IPS-18a (cell line): ENCODE results near the gene NRXN3.

Experiments used
- H3K27ac ChIP-seq: one replicate; pipeline ENCODE4 v1.5.1; 2013; ENCODE audit warnings: low read length
- H3K27me3 ChIP-seq: one replicate; pipeline ENCODE4 v1.6.1; 2013; ENCODE audit warnings: mild to moderate bottlenecking, low read length; ENCODE audit not compliant: control insufficient read depth, insufficient read depth
- H3K36me3 ChIP-seq: one replicate; pipeline ENCODE4 v1.6.1; 2013; ENCODE audit warnings: low read depth, low read length; ENCODE audit not compliant: control insufficient read depth
- H3K4me1 ChIP-seq: one replicate; pipeline ENCODE4 v1.6.1; 2013; ENCODE audit warnings: low read depth, low read length; ENCODE audit not compliant: control insufficient read depth
- H3K4me3 ChIP-seq: one replicate; pipeline ENCODE4 v1.5.1; 2013; ENCODE audit warnings: low read length
- H3K9ac ChIP-seq: one replicate; pipeline ENCODE4 v1.6.1; 2013; ENCODE audit warnings: mild to moderate bottlenecking, low read length, moderate library complexity
- H3K9me3 ChIP-seq: one replicate; pipeline ENCODE4 v1.6.1; 2013; ENCODE audit warnings: low read depth, low read length; ENCODE audit not compliant: control insufficient read depth

Gene NRXN3

DNA sequence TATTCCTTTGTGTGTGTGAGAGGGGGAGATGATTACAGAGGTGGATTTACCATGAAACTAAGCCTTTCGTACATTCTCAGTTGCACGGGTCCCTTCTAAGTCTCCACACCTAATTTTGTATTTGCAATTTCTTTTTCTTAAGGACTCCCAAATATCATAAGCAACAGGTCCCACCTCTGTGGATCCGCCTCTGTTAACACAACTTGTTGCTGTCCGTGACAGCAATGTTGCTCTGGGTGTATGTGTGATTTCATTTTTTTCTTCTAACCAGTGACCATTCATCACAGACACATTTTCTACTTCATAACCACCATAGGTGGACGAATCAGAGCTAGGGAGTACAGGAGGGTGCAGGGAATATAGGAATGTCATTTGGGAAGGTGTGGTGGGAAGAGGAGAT, 81.1 kb downstream of the NRXN3 start:
- Histone ChIP-seq H3K9ac (no peak overlapping the region), H3K4me3 (no peak overlapping the region), H3K27ac (no peak overlapping the region), H3K36me3 (no peaks in the 10 kb centered on the region), H3K4me1 (peaks cover 8% of the 10 kb centered on the region), H3K27me3 (no peaks in the 10 kb centered on the region), H3K9me3 (no peaks in the 10 kb centered on the region)

DNA sequence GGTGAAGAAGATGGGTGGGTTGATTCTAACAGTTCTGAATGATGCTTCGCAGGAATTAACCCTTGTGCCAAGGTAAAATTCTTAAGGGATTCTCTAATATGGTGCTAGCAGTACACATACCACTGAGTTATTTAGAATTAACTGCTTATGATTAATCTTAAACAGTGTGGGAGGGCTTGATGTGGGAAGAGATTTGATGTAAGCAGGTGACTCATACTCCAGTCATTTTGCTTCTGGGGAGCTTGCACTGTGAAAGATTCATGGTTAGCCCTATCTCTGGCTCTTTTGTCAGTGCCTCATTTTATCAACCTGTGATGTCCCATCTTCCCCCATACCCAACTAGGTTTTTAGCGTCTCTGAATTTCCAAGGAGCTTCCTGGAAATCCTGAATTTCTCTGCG, 83.8 kb downstream of the NRXN3 start:
- peaks cover 1% of the 10 kb centered on the region for H3K4me1 ChIP-seq
- no peak overlapping the region for H3K4me3 ChIP-seq
- no peak overlapping the region for H3K27ac ChIP-seq
- H3K36me3 ChIP-seq, result no peaks in the 10 kb centered on the region
- no peaks in the 10 kb centered on the region for H3K27me3 ChIP-seq
- no peaks in the 10 kb centered on the region for H3K9me3 ChIP-seq
- no peak overlapping the region for H3K9ac ChIP-seq

DNA sequence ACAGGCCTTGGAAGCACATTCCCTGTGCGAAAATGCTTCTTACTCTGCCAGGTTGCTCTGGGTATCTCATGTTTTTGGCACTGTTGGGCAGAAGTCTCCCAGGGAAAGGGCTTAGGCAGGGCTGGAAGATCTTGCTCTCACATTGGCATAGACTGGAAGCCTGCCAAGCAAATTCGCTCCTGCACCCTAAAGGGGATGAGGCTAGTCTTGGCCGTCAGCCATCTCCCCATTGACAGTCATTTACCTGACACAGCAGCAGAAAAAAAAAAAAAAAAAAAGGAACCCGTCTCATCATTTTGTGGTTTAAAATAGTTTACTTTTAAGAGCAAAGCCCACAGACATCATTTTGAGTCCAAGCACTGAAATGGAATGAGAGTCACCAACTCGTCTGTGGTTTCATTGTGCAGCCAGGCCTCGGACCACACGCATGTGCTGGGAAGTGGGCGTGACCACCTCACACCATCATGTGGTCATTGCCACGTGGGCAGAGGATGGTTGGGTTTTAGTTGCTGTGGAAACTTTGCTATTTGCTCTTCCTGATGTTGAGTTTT, 84.8 kb downstream of the NRXN3 start:
- Histone ChIP-seq H3K27ac (no peak overlapping the region), H3K4me1 (no peaks in the 10 kb centered on the region), H3K9ac (no peak overlapping the region), H3K4me3 (no peak overlapping the region), H3K27me3 (no peaks in the 10 kb centered on the region), H3K36me3 (no peaks in the 10 kb centered on the region), H3K9me3 (no peaks in the 10 kb centered on the region)

DNA sequence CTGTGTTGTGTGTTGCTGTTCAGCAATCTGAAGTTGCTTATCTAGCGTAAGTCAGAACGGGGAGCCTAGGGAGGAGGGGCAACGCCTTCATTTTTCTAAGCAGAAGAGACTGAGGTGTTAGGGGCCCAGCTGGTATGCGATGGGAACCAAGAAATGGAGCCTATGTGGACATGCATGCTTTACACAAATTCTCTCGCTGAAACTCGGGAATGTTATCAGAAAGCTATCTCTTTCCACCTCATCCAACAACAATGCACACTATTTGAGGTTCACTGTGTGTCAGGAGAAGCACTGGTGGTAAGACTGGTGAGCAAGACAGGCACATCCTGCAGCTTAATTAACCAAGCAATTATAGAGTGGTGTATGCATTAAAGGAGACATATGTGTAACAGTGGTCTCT, 89.7 kb downstream of the NRXN3 start:
- Histone ChIP-seq H3K9me3 (no peaks in the 10 kb centered on the region), H3K9ac (no peak overlapping the region), H3K27me3 (no peaks in the 10 kb centered on the region), H3K27ac (no peak overlapping the region), H3K36me3 (no peaks in the 10 kb centered on the region), H3K4me1 (no peaks in the 10 kb centered on the region), H3K4me3 (no peak overlapping the region)

DNA sequence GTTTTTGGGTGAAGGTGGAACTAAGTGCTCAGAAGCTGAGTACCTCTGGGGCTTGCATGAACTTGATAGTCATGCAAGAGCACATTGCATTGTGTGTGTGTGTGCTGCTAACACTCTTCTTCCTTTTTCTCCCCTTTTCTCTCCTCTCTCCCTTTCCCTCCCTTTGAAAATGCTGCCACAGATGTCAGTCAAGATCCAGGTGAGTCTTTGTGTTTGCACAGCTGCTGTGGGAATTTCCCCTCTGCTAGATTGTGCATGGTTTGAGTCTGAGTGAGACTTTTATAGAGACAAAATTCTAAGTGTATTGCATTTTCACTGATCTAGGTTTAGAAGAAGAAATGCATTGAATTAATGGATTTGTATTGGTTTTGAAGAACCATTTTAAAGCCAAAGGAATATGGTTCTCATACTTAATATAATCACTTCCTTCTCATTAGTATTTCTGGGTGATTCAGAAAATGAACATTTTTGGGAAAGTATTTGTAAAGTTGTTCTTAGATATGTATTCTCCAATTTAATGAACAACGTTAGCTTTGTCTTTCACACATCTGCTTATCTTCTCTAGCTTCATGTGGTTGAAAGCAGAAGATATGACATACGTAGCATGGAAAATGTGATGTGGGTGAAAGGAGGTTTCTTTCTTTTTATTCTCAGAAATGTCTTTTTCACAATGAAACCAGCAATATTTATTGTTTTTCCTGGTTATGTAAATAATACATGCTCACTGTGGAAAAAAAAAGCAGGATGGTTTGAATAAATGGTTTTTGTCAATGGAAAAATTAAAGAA, 108.5 kb downstream of the NRXN3 start:
- no peak overlapping the region for H3K27ac ChIP-seq
- no peaks in the 10 kb centered on the region for H3K9me3 ChIP-seq
- no peaks in the 10 kb centered on the region for H3K4me1 ChIP-seq
- no peaks in the 10 kb centered on the region for H3K27me3 ChIP-seq
- H3K9ac ChIP-seq, result no peak overlapping the region
- no peaks in the 10 kb centered on the region for H3K36me3 ChIP-seq
- H3K4me3 ChIP-seq, result no peak overlapping the region

DNA sequence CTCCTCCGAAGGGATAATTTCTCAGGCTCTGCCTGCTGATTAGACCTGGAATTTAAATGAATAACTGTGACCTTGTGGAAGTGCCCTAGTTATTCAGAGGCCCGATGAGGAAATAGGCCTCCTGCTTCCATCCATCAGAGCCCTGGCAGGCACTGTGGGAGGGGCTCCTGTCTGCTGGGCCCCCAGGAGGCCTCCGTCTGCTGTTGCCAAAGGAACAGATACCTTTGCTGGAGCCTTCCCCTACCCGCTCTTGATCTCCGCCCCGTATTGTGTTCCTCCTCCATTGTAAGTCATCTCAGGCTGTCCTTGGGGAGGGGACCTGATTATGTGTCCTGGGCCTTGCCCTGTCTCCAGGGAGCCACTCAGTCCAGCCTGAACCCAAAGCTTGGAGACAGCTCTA, 112.3 kb downstream of the NRXN3 start:
- no peaks in the 10 kb centered on the region for H3K27me3 ChIP-seq
- no peak overlapping the region for H3K9ac ChIP-seq
- no peak overlapping the region for H3K4me3 ChIP-seq
- no peak overlapping the region for H3K27ac ChIP-seq
- no peaks in the 10 kb centered on the region for H3K9me3 ChIP-seq
- no peaks in the 10 kb centered on the region for H3K36me3 ChIP-seq
- H3K4me1 ChIP-seq, result no peaks in the 10 kb centered on the region

DNA sequence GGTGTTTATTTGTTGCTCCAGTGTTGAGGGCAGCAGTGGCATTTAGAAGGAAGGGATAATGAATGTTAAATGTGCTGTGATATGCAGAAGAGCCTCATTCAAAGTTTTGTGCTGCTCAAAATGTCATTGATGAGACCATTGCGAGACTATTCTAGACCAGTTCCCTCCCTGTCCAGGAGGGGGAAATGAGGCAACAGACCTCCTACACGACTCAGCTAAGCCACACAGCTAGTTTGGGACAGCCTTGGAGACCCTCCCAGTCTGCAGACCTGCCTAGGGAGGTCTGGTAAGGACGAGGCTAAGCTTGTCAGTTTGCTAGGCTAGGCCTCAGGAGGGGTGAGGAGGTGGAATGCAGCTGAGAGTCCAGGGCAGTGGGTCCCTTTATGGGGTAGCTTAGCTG, 116.0 kb downstream of the NRXN3 start:
- Histone ChIP-seq H3K9me3 (no peaks in the 10 kb centered on the region), H3K9ac (no peak overlapping the region), H3K27ac (no peak overlapping the region), H3K27me3 (no peaks in the 10 kb centered on the region), H3K4me1 (peaks cover 2% of the 10 kb centered on the region), H3K36me3 (no peaks in the 10 kb centered on the region), H3K4me3 (no peak overlapping the region)

DNA sequence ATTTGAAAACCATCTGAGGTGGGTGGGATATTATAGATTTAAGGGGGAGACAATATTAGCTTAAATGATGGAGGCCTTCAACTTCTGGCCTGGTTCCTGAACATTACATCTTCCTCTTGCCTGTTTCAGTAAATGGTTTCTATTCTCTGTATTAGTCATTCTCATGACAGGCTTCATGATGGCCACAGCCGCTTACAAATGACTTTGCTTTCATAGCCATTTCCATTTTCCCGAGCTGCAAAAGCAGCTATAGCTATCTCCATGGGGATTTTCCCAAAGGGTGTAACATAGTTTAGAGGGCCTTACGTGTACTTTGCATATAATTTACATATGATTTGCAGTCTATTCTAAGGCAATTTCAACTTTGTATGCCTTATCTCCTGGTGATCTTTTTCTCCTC, 121.8 kb downstream of the NRXN3 start:
- no peaks in the 10 kb centered on the region for H3K9me3 ChIP-seq
- H3K27me3 ChIP-seq, result no peaks in the 10 kb centered on the region
- H3K4me3 ChIP-seq, result no peak overlapping the region
- H3K9ac ChIP-seq, result no peak overlapping the region
- H3K36me3 ChIP-seq, result no peaks in the 10 kb centered on the region
- H3K27ac ChIP-seq, result no peak overlapping the region
- H3K4me1 ChIP-seq, result peaks cover 18% of the 10 kb centered on the region

DNA sequence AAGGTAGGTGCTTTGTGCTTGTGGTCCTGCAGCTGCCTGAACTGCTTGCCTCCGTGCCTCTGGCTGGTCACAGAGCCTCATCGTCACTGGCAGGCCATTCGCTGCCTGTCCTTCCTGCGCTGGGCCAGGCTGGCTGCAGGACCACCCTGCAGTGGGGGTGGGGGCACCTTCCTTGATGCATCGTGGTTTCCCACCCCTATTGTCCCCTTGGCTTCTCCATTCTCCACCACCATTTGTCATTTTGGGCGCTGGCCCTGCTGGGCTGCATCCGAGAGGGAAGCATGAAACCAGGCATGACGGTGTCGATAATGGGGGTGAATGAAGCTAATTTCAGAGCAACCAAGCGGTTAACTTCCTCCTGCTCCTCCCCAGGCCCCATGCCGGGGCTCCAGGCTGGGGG, 127.7 kb downstream of the NRXN3 start:
- Histone ChIP-seq H3K9ac (no peak overlapping the region), H3K4me1 (peaks cover 17% of the 10 kb centered on the region), H3K9me3 (no peaks in the 10 kb centered on the region), H3K27ac (no peak overlapping the region), H3K36me3 (no peaks in the 10 kb centered on the region), H3K4me3 (no peak overlapping the region), H3K27me3 (no peaks in the 10 kb centered on the region)

DNA sequence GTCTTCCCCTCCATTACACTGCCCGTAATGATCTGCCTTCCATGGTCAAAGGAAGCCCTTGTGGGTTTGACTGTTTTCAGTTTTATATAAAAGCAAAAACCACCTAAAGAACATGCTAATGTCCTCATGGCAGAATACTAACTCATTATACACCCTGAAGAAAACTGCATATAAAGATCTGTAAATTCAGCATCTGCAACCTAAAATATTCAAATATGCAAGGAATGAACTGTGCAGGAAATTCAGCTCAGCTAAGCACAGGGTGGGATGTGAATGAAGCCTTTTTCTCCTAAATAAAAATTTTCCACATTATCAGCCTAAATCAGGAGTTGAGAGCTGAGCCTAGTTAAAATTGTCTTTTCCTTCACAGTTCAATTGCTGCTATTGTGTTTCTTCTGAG, 128.1 kb downstream of the NRXN3 start:
- no peak overlapping the region for H3K27ac ChIP-seq
- H3K4me3 ChIP-seq, result no peak overlapping the region
- no peaks in the 10 kb centered on the region for H3K27me3 ChIP-seq
- no peaks in the 10 kb centered on the region for H3K9me3 ChIP-seq
- no peaks in the 10 kb centered on the region for H3K36me3 ChIP-seq
- H3K9ac ChIP-seq, result no peak overlapping the region
- H3K4me1 ChIP-seq, result peaks cover 17% of the 10 kb centered on the region

DNA sequence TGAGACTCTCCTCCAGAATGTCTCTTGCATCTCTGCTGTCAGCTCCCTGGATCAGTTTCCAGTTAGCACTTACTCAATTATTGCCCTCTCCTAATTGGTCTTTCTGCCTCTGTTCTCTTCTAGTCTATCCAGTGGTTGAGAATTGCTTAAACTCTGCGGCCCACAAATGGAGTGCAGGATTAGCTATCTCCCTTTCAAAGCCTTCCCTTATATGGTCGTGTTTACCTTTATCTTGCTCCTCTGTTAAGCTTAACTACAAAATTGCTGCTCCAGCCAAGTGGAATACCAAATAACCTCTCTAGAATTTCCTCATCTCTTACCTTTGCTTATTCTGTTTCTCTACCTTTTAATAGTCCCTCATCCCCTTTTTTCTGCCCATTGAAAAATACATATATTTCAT, 132.7 kb downstream of the NRXN3 start:
- peaks cover 8% of the 10 kb centered on the region for H3K4me1 ChIP-seq
- H3K27ac ChIP-seq, result no peak overlapping the region
- H3K36me3 ChIP-seq, result no peaks in the 10 kb centered on the region
- H3K4me3 ChIP-seq, result no peak overlapping the region
- no peaks in the 10 kb centered on the region for H3K27me3 ChIP-seq
- no peaks in the 10 kb centered on the region for H3K9me3 ChIP-seq
- H3K9ac ChIP-seq, result no peak overlapping the region

DNA sequence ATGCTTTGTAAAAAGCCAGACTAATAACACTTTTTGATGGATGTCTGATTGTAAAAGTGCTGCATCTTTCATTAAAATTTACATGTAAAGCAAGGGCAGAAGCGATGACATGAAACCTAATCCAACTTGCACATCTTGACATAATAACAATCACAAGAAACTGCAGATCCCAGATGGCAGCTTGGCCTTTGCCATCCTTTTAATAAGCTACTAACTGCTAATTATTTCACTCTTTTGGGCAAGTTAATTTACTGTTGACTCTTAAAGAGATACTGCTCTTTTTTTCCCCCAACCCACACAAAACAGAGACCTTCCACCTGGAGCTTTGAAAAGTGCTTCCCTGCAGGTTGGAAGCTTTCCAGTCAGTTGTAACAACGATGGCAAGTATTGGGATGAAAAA, 137.5 kb downstream of the NRXN3 start:
- H3K4me3 ChIP-seq, result no peak overlapping the region

More for the DNA sequence above, 137.5 kb downstream of the NRXN3 start:
- no peak overlapping the region for H3K9ac ChIP-seq
- peaks cover 1% of the 10 kb centered on the region for H3K4me1 ChIP-seq
- no peaks in the 10 kb centered on the region for H3K27me3 ChIP-seq
- no peak overlapping the region for H3K27ac ChIP-seq
- H3K9me3 ChIP-seq, result no peaks in the 10 kb centered on the region
- no peaks in the 10 kb centered on the region for H3K36me3 ChIP-seq
